ENCODE data around the gene MATN1. TPM values are rescaled to one million over a fixed set of nuclear protein-coding genes. Genes with fewer than 3 reads are reported as not detected.

The MATN1 gene
- total RNA-seq, 1 experiment from 2014 or later, result 0.24 TPM

GRCh38 chr1:30726773-30727684 lies 3.6 kb upstream of the MATN1 start:
- Mint-ChIP-seq H3K27ac (no peak overlapping the region), H3K4me1 (peaks cover 24% of the 10 kb centered on the region), H3K9me3 (no peaks in the 10 kb centered on the region), H3K36me3 (no peaks in the 10 kb centered on the region), H3K27me3 (ENCODE audit: low read depth) (no peaks in the 10 kb centered on the region), H3K4me3 (no peak overlapping the region)
- no peak for DNase-seq (ENCODE audit: low spot score)
- ATAC-seq, result no peak
- ChIA-PET CTCF (interaction anchor here (0.6 to 6.7 kb wide), 20 partner anchors 8 to 668 kb away, joined by 3 to 89 read pairs (median 4); partner anchors contain the start of gene SDC3), POLR2A (no interaction called here)
- TF ChIP-seq NR2C2 (CRISPR knock-in tag; IDR thresholded peaks at IDR 0.05) (no peak), ATF3 (CRISPR knock-in tag; conservative IDR thresholded peaks at IDR 0.05) (no peak), SMAD4 (CRISPR knock-in tag; IDR thresholded peaks at IDR 0.05) (no peak), MLX (CRISPR knock-in tag; IDR thresholded peaks at IDR 0.05) (no peak), ARID4B (CRISPR knock-in tag; IDR thresholded peaks at IDR 0.05; ENCODE audit: borderline replicate concordance) (no peak), SP1 (CRISPR knock-in tag; conservative IDR thresholded peaks at IDR 0.05) (no peak), ZNF138 (CRISPR knock-in tag; conservative IDR thresholded peaks at IDR 0.05) (no peak), JUN (CRISPR knock-in tag; IDR thresholded peaks at IDR 0.05) (no peak), RORB (CRISPR knock-in tag; IDR thresholded peaks at IDR 0.05) (no peak), SMAD3 (CRISPR knock-in tag; IDR thresholded peaks at IDR 0.05; ENCODE audit: borderline replicate concordance) (no peak), ZNF425 (CRISPR knock-in tag; conservative IDR thresholded peaks at IDR 0.05) (no peak), ZBTB43 (CRISPR knock-in tag; IDR thresholded peaks at IDR 0.05) (no peak), CTCF (IDR thresholded peaks at IDR 0.05) (no peak)

All from WTC11 (cell line).